ENCODE data around the gene CLDN19. TPM values are rescaled to one million over a fixed set of nuclear protein-coding genes. Genes with fewer than 3 reads are reported as not detected.

CLDN19 gene
- total and polyA plus RNA-seq, 7 donors: 0.03 to 0.34 (median 0.14) TPM; not detected in 4

- DNase-seq (no peak), ATAC-seq (no peak)
- H3K27ac ChIP-seq: peak overlapping the region; percentile 91
- intact Hi-C loops (cut with DNase I): loop anchor here in 1 of 2 donors (5.0 to 10.0 kb wide), 3 partner anchors 49 to 313 kb away; partner anchors contain the start of genes ERMAP, PPCS, SVBP and ZMYND12
- WGBS, 3 donors: 72 to 86% (median 84%) methylated on average over 2 of the region's 2 CpGs
- H3K36me3 ChIP-seq (ENCODE audit: insufficient read depth in 1 of 2, low read depth in 1 of 2): no peaks in the 10 kb centered on the region
- H3K4me3 ChIP-seq: peak overlapping the region; percentile 85
- no peaks in the 10 kb centered on the region for H3K9me3 ChIP-seq
- TF ChIP-seq CTCF (IDR thresholded peaks at IDR 0.05): no peak
- peaks cover 42% of the 10 kb centered on the region for H3K4me1 ChIP-seq
- no peaks in the 10 kb centered on the region for H3K27me3 ChIP-seq (ENCODE audit: insufficient read depth in 3 of 3, low read length in 2 of 3)
Measured at GRCh38 chr1:42768172-42768571, 28.1 kb upstream of the CLDN19 start.

- H3K36me3 ChIP-seq (ENCODE audit: insufficient read depth in 1 of 2, low read depth in 1 of 2): peaks cover 0 to under 1% of the 10 kb centered on the region in 2 donors
- TF ChIP-seq CTCF (IDR thresholded peaks at IDR 0.05): no peak
- intact Hi-C loops (cut with DNase I): loop anchor here (2.0 to 10.0 kb wide), 4 partner anchors 49 to 313 kb away; partner anchors contain the start of genes ERMAP (in 2 of the 2), SVBP (in 2 of the 2), PPCS (in 1 of the 2) and ZMYND12 (in 1 of the 2)
- H3K9me3 ChIP-seq: no peaks in the 10 kb centered on the region
- DNase-seq: no peak
- WGBS, 3 donors: 1 to 2% (median 2%) methylated on average over 20 to 23 of the region's 23 CpGs
- no peaks in the 10 kb centered on the region for H3K27me3 ChIP-seq (ENCODE audit: insufficient read depth in 3 of 3, low read length in 2 of 3)
- peak overlapping the region; percentile 85 for H3K4me3 ChIP-seq
- H3K27ac ChIP-seq: peak overlapping the region; percentile 91
- peaks cover 42% of the 10 kb centered on the region for H3K4me1 ChIP-seq
- ATAC-seq: peak; percentile 11 to 61 (median 30)
Measured at GRCh38 chr1:42767510-42768000, 27.5 kb upstream of the CLDN19 start.

- ATAC-seq (peak; percentile 97 to 98 (median 98)), DNase-seq (peak; percentile 100)
- Histone ChIP-seq H3K9me3 (no peaks in the 10 kb centered on the region), H3K27me3 (ENCODE audit: insufficient read depth in 3 of 3, low read length in 2 of 3) (no peaks in the 10 kb centered on the region), H3K4me3 (peak within 1 kb of the TSS; percentile 85), H3K36me3 (ENCODE audit: insufficient read depth in 1 of 2, low read depth in 1 of 2) (peaks cover 0 to 7% of the 10 kb centered on the region in 2 donors), H3K4me1 (peaks cover 39% of the 10 kb centered on the region), H3K27ac (peak within 1 kb of the TSS; percentile 91)
- no peak for TF ChIP-seq CTCF (IDR thresholded peaks at IDR 0.05)
- intact Hi-C loops (cut with DNase I): loop anchor here (2.0 to 10.0 kb wide), 4 partner anchors 50 to 312 kb away; partner anchors contain the start of genes ERMAP (in 2 of the 2), SVBP (in 2 of the 2), PPCS (in 1 of the 2) and ZMYND12 (in 1 of the 2)
- 0 to 1% (median 1%) methylated on average over 58 to 82 of the region's 82 CpGs for WGBS, 3 donors
Measured at GRCh38 chr1:42766741-42767509, 26.9 kb upstream of the CLDN19 start, which contains the start of the genes C1orf50 and P3H1. Gene C1orf50, plus strand, starts transcription at chr1:42767249. Its CDS starts 63 bp downstream, at chr1:42767312. Gene P3H1, minus strand, starts transcription at chr1:42767028. Its CDS starts 57 bp downstream, at chr1:42766971.

- DNase-seq (peak in 1 of 2 donors; percentile 49), ATAC-seq (peak in 1 of 4 donors; percentile 1)
- 0 to 1% (median 0%) methylated on average over 40 to 44 of the region's 44 CpGs for WGBS, 3 donors
- intact Hi-C loops (cut with DNase I): loop anchor here (2.0 to 10.0 kb wide), 4 partner anchors 51 to 311 kb away; partner anchors contain the start of genes ERMAP (in 2 of the 2), SVBP (in 2 of the 2), PPCS (in 1 of the 2) and ZMYND12 (in 1 of the 2)
- Histone ChIP-seq H3K27ac (peak overlapping the region; percentile 91), H3K9me3 (no peaks in the 10 kb centered on the region), H3K27me3 (ENCODE audit: insufficient read depth in 3 of 3, low read length in 2 of 3) (no peaks in the 10 kb centered on the region), H3K4me3 (peak overlapping the region; percentile 85), H3K36me3 (ENCODE audit: insufficient read depth in 1 of 2, low read depth in 1 of 2) (peaks cover 0 to 15% of the 10 kb centered on the region in 2 donors), H3K4me1 (peaks cover 39% of the 10 kb centered on the region)
- peak; percentile 39 for TF ChIP-seq CTCF (IDR thresholded peaks at IDR 0.05)
Measured at GRCh38 chr1:42765832-42766740, 26.1 kb upstream of the CLDN19 start.
